ENCODE results near the gene CPA3. TPM values are rescaled to one million over a fixed set of nuclear protein-coding genes. Genes with fewer than 3 reads are reported as not detected.

Gene CPA3
- total RNA-seq, 1 donor from 2014 or later = not detected

- no peak for DNase-seq (ENCODE audit: low spot score)
- TF ChIP-seq CTCF (IDR thresholded peaks at IDR 0.05) = no peak
- no peaks in the 10 kb centered on the region for H3K4me1 Mint-ChIP-seq (ENCODE audit: low read depth)
- no peaks in the 10 kb centered on the region for H3K36me3 Mint-ChIP-seq (ENCODE audit: low read depth)
- H3K27me3 Mint-ChIP-seq (ENCODE audit: low read depth) = no peaks in the 10 kb centered on the region
- no peak overlapping the region for H3K4me3 Mint-ChIP-seq (ENCODE audit: unreplicated experiment)
- no peaks in the 10 kb centered on the region for H3K9me3 Mint-ChIP-seq (ENCODE audit: low read depth)
- no peak overlapping the region for H3K27ac Mint-ChIP-seq (ENCODE audit: unreplicated experiment)
Measured at GRCh38 chr3:148847351-148847750, 17.7 kb upstream of the CPA3 start.

- Mint-ChIP-seq H3K27me3 (ENCODE audit: low read depth) (no peaks in the 10 kb centered on the region), H3K4me3 (ENCODE audit: unreplicated experiment) (no peak overlapping the region), H3K27ac (ENCODE audit: unreplicated experiment) (no peak overlapping the region), H3K4me1 (ENCODE audit: low read depth) (no peaks in the 10 kb centered on the region), H3K9me3 (ENCODE audit: low read depth) (no peaks in the 10 kb centered on the region), H3K36me3 (ENCODE audit: low read depth) (no peaks in the 10 kb centered on the region)
- TF ChIP-seq CTCF (IDR thresholded peaks at IDR 0.05) = no peak
- DNase-seq (ENCODE audit: low spot score) = no peak
Measured at GRCh38 chr3:148848410-148848809, 16.7 kb upstream of the CPA3 start.

GRCh38 chr3:148852271-148852992 lies 12.7 kb upstream of the CPA3 start:
- no peaks in the 10 kb centered on the region for H3K9me3 Mint-ChIP-seq (ENCODE audit: low read depth)
- H3K4me1 Mint-ChIP-seq (ENCODE audit: low read depth) = no peaks in the 10 kb centered on the region
- H3K4me3 Mint-ChIP-seq (ENCODE audit: unreplicated experiment) = no peak overlapping the region
- no peak for TF ChIP-seq CTCF (IDR thresholded peaks at IDR 0.05)
- no peak overlapping the region for H3K27ac Mint-ChIP-seq (ENCODE audit: unreplicated experiment)
- no peak for DNase-seq (ENCODE audit: low spot score)
- H3K27me3 Mint-ChIP-seq (ENCODE audit: low read depth) = peaks cover 2% of the 10 kb centered on the region
- no peaks in the 10 kb centered on the region for H3K36me3 Mint-ChIP-seq (ENCODE audit: low read depth)

- Mint-ChIP-seq H3K27me3 (ENCODE audit: low read depth) (peaks cover 2% of the 10 kb centered on the region), H3K27ac (ENCODE audit: unreplicated experiment) (no peak overlapping the region), H3K36me3 (ENCODE audit: low read depth) (no peaks in the 10 kb centered on the region), H3K4me1 (ENCODE audit: low read depth) (no peaks in the 10 kb centered on the region), H3K9me3 (ENCODE audit: low read depth) (no peaks in the 10 kb centered on the region), H3K4me3 (ENCODE audit: unreplicated experiment) (no peak overlapping the region)
- no peak for TF ChIP-seq CTCF (IDR thresholded peaks at IDR 0.05)
- DNase-seq (ENCODE audit: low spot score) = no peak
Measured at GRCh38 chr3:148853076-148853475, 12.0 kb upstream of the CPA3 start.

- Mint-ChIP-seq H3K27me3 (ENCODE audit: low read depth) (peaks cover 2% of the 10 kb centered on the region), H3K36me3 (ENCODE audit: low read depth) (no peaks in the 10 kb centered on the region), H3K4me1 (ENCODE audit: low read depth) (no peaks in the 10 kb centered on the region), H3K27ac (ENCODE audit: unreplicated experiment) (no peak overlapping the region), H3K4me3 (ENCODE audit: unreplicated experiment) (no peak overlapping the region), H3K9me3 (ENCODE audit: low read depth) (no peaks in the 10 kb centered on the region)
- no peak for DNase-seq (ENCODE audit: low spot score)
- no peak for TF ChIP-seq CTCF (IDR thresholded peaks at IDR 0.05)
Measured at GRCh38 chr3:148854061-148854460, 11.0 kb upstream of the CPA3 start.

Data from chondrocyte (in vitro differentiated cells).